CD14-positive monocyte (primary cell): ENCODE results near the gene TRIM41. TPM values are rescaled to one million over a fixed set of nuclear protein-coding genes. Genes with fewer than 3 reads are reported as not detected.

Experiments used
- DNase-seq, 3 donors: peaks; one replicate each; pipeline ENCODE4 v3.0.0-alpha.2; 2011 to 2022
- H2AFZ ChIP-seq: 2 replicates; pipeline ENCODE4 v1.6.0; 2012; ENCODE audit warnings: mild to moderate bottlenecking, low read depth, low read length, inconsistent platforms; ENCODE audit not compliant: insufficient read depth, poor library complexity, severe bottlenecking
- H3K27ac ChIP-seq, 2 donors: 1 replicate in 1 of 2; 2 replicates in 1 of 2; pipeline ENCODE4 v1.5.1; 2012 to 2013; ENCODE audit warnings: low read length in 2 of 2, control low read depth in 1 of 2, inconsistent platforms in 1 of 2, low read depth in 1 of 2, mild to moderate bottlenecking in 1 of 2
- H3K27me3 ChIP-seq, 2 donors: one replicate each; pipeline versions ENCODE4 v1.6.0 to v1.6.1; 2011 to 2013; ENCODE audit warnings: low read length in 2 of 2; ENCODE audit not compliant: control insufficient read depth in 2 of 2, insufficient read depth in 2 of 2
- H3K36me3 ChIP-seq, 2 donors: replicated peaks in 1 of 2; 1 replicate in 1 of 2; 2 replicates in 1 of 2; pipeline versions ENCODE4 v1.5.1 to v1.6.1; 2012 to 2013; ENCODE audit warnings: low read length in 2 of 2, control low read depth in 1 of 2, inconsistent platforms in 1 of 2, mild to moderate bottlenecking in 1 of 2; ENCODE audit not compliant: insufficient read depth in 2 of 2, control insufficient read depth in 1 of 2
- H3K4me1 ChIP-seq, 2 donors: 1 replicate in 1 of 2; 2 replicates in 1 of 2; pipeline versions ENCODE4 v1.5.1 to v1.6.1; 2012 to 2013; ENCODE audit warnings: low read length in 2 of 2, control low read depth in 1 of 2, inconsistent platforms in 1 of 2, mild to moderate bottlenecking in 1 of 2, moderate library complexity in 1 of 2; ENCODE audit not compliant: insufficient read depth in 2 of 2, control insufficient read depth in 1 of 2
- H3K4me2 ChIP-seq: replicated peaks from 2 replicates; pipeline ENCODE3; 2012; ENCODE audit warnings: low read length, moderate library complexity, mild to moderate bottlenecking; ENCODE audit not compliant: poor library complexity, severe bottlenecking; ENCODE audit errors: extremely low read depth
- H3K4me3 ChIP-seq, 3 experiments: fragments of 200-600 bp in 1 of 3; sonication (generic) in 1 of 3; replicated peaks in 1 of 3; 1 replicate in 2 of 3; 2 replicates in 1 of 3; pipeline ENCODE4 v1.5.1; 2011 to 2013; ENCODE audit warnings: low read length in 3 of 3, mild to moderate bottlenecking in 3 of 3, control low read depth in 2 of 3, low read depth in 2 of 3, inconsistent platforms in 1 of 3, moderate library complexity in 1 of 3
- H3K79me2 ChIP-seq: 2 replicates; pipeline ENCODE4 v1.6.0; 2012; ENCODE audit warnings: mild to moderate bottlenecking, control low read depth, inconsistent platforms, low read length, moderate library complexity; ENCODE audit not compliant: insufficient read depth
- H3K9ac ChIP-seq: 2 replicates; pipeline ENCODE4 v1.6.0; 2017; ENCODE audit warnings: low read length, mild to moderate bottlenecking; ENCODE audit not compliant: insufficient read depth, poor library complexity, severe bottlenecking
- H3K9me3 ChIP-seq, 2 donors: replicated peaks in 1 of 2; 1 replicate in 1 of 2; 2 replicates in 1 of 2; pipeline versions ENCODE4 v1.5.1 to v1.6.1; 2012 to 2013; ENCODE audit warnings: low read length in 2 of 2, control low read depth in 1 of 2; ENCODE audit not compliant: control insufficient read depth in 1 of 2, insufficient read depth in 1 of 2
- H4K20me1 ChIP-seq: 2 replicates; pipeline ENCODE4 v1.6.0; 2012; ENCODE audit warnings: mild to moderate bottlenecking, low read length, control low read depth, moderate library complexity; ENCODE audit not compliant: insufficient read depth
- H3K27ac Mint-ChIP-seq, 7 donors: one replicate each; pipeline ENCODE4 v1.8.0; 2020; ENCODE audit warnings: mild to moderate bottlenecking in 7 of 7, mixed read lengths in 7 of 7, moderate library complexity in 6 of 7, inconsistent platforms in 2 of 7
- H3K27me3 Mint-ChIP-seq, 3 donors: one replicate each; pipeline ENCODE4 v1.8.0; 2021 to 2022; ENCODE audit warnings: low read depth in 3 of 3, mild to moderate bottlenecking in 3 of 3, mixed read lengths in 3 of 3, moderate library complexity in 3 of 3, inconsistent platforms in 1 of 3
- H3K36me3 Mint-ChIP-seq, 2 donors: one replicate each; pipeline ENCODE4 v1.8.0; 2020; ENCODE audit warnings: mixed read lengths in 2 of 2, inconsistent platforms in 1 of 2, mild to moderate bottlenecking in 1 of 2
- H3K4me1 Mint-ChIP-seq: one replicate; pipeline ENCODE4 v1.8.0; 2020; ENCODE audit warnings: mild to moderate bottlenecking, mixed read lengths
- H3K4me3 Mint-ChIP-seq, 2 donors: one replicate each; pipeline ENCODE4 v1.8.0; 2020; ENCODE audit warnings: mild to moderate bottlenecking in 2 of 2, mixed read lengths in 2 of 2, moderate library complexity in 1 of 2
- H3K9me3 Mint-ChIP-seq, 7 donors: one replicate each; pipeline ENCODE4 v1.8.0; 2020 to 2022; ENCODE audit warnings: mixed read lengths in 7 of 7, mild to moderate bottlenecking in 6 of 7, moderate library complexity in 6 of 7, inconsistent platforms in 2 of 7
- CTCF ChIP-seq: fragments of 200-600 bp; IDR thresholded peaks from one replicate; pipeline ENCODE4 v1.8.0; 2022; ENCODE audit warnings: antibody characterized with exemption, mild to moderate bottlenecking
- WGBS: methylation state at CpG from one replicate; pipeline ENCODE4 v1.1.5; 2013; ENCODE audit warnings: missing lambda C conversion rate; ENCODE audit not compliant: insufficient coverage; 5-methylcytosine and 5-hydroxymethylcytosine counted together
- intact Hi-C, 2 donors: fragments of 100-400 bp; cut with micrococcal nuclease; formaldehyde crosslinking; loops; one replicate each; pipeline versions ENCODE4 v1.15.0 to v1.15.1; 2023
- polyA plus RNA-seq, 3 donors: library from polyadenylated mRNA; depleted of rRNA in 1 of 3; unstranded in 2 of 3; stranded (reverse) in 1 of 3; fragments of 300-500 nt in 2 of 3; fragments of >200 nt in 1 of 3; fragmentation: Illumina TruSeq in 2 of 3; gene quantifications; 1 replicate in 2 of 3; 2 replicates in 1 of 3; pipeline ENCODE4 v1.2.3, GENCODE V29; 2012 to 2021

Gene TRIM41
- polyA plus RNA-seq, 3 donors = 0.12 to 26.4 (median 0.24) TPM

- Histone ChIP-seq H3K27me3 (peaks cover 13 to 38% of the 10 kb centered on the region in 2 donors), H4K20me1 (no peaks in the 10 kb centered on the region), H3K4me1 (peaks cover 50 to 55% of the 10 kb centered on the region in 2 donors), H2AFZ (no peak overlapping the region), H3K36me3 (no peaks in the 10 kb centered on the region), H3K4me3 (no peak overlapping the region), H3K27ac (no peak overlapping the region), H3K9me3 (no peaks in the 10 kb centered on the region), H3K4me2 (no peak overlapping the region), H3K9ac (no peak overlapping the region), H3K79me2 (peaks cover 10% of the 10 kb centered on the region)
- 80% methylated on average over 43 of the region's 49 CpGs for WGBS
- no peak for TF ChIP-seq CTCF
- Mint-ChIP-seq H3K27me3 (peaks cover 28 to 35% (median 29%) of the 10 kb centered on the region in 3 donors), H3K4me3 (peak overlapping the region in 1 of 2 donors; percentile 64), H3K4me1 (peaks cover 51% of the 10 kb centered on the region), H3K9me3 (peaks cover 0 to 20% (median 1%) of the 10 kb centered on the region in 7 donors), H3K27ac (no peak overlapping the region), H3K36me3 (peaks cover 0 to 2% of the 10 kb centered on the region in 2 donors)
- intact Hi-C loops = loop anchor here (2.0 to 10.0 kb wide), 3 partner anchors 17 to 415 kb away; partner anchors contain the start of genes MGAT1 (in 2 of the 2) and TRIM52 (in 1 of the 2)
- no peak for DNase-seq
Measured at GRCh38 chr5:181219262-181220177, 3.6 kb upstream of the TRIM41 start.

GRCh38 chr5:181220178-181220515 lies 2.9 kb upstream of the TRIM41 start:
- no peaks in the 10 kb centered on the region for H3K9me3 ChIP-seq
- H3K4me2 ChIP-seq = no peak overlapping the region
- no peak overlapping the region for H3K27ac Mint-ChIP-seq
- TF ChIP-seq CTCF = no peak
- H3K4me3 Mint-ChIP-seq = peak overlapping the region in 1 of 2 donors; percentile 64
- H3K4me1 ChIP-seq = peaks cover 56 to 61% of the 10 kb centered on the region in 2 donors
- H3K79me2 ChIP-seq = peaks cover 16% of the 10 kb centered on the region
- no peak overlapping the region for H3K9ac ChIP-seq
- H3K9me3 Mint-ChIP-seq = peaks cover 0 to 20% (median 1%) of the 10 kb centered on the region in 7 donors
- H3K27me3 Mint-ChIP-seq = peaks cover 28 to 35% (median 29%) of the 10 kb centered on the region in 3 donors
- no peaks in the 10 kb centered on the region for H4K20me1 ChIP-seq
- no peak for DNase-seq
- H3K4me1 Mint-ChIP-seq = peaks cover 57% of the 10 kb centered on the region
- no peak overlapping the region for H3K4me3 ChIP-seq
- H2AFZ ChIP-seq = no peak overlapping the region
- H3K27ac ChIP-seq = no peak overlapping the region
- peaks cover 0 to 2% of the 10 kb centered on the region in 2 donors for H3K36me3 Mint-ChIP-seq
- H3K36me3 ChIP-seq = no peaks in the 10 kb centered on the region
- 100% methylated on average over 3 of the region's 10 CpGs for WGBS
- intact Hi-C loops = loop anchor here (5.0 to 10.0 kb wide), 2 partner anchors 42 to 415 kb away; partner anchors contain the start of genes MGAT1 (in 2 of the 2) and TRIM52 (in 1 of the 2)
- H3K27me3 ChIP-seq = peaks cover 13 to 36% of the 10 kb centered on the region in 2 donors
